HepG2 (cell line): ENCODE data around the gene ASCC2. TPM values are rescaled to one million over a fixed set of nuclear protein-coding genes. Genes with fewer than 3 reads are reported as not detected.
A peak's percentile ranks its signal among the peaks of the same experiment; 100 is the strongest.

ENCODE experiments used
- ATF3 ChIP-seq: sonication (generic); formaldehyde crosslinking; IDR thresholded peaks from 2 replicates; pipeline ENCODE4 v1.4.0; 2020; ENCODE audit warnings: missing genetic modification reagents
- CCAR2 ChIP-seq: fragments of 200-400 bp; formaldehyde crosslinking; optimal IDR thresholded peaks from 2 replicates; pipeline ENCODE3; 2018; ENCODE audit warnings: low read depth, mild to moderate bottlenecking, low read length, moderate library complexity
- FOXC1 ChIP-seq: sonication (generic); formaldehyde crosslinking; IDR thresholded peaks from 2 replicates; pipeline ENCODE4 v1.8.0; 2022; ENCODE audit warnings: mild to moderate bottlenecking, missing genetic modification reagents, borderline replicate concordance
- HIVEP1 ChIP-seq: sonication (generic); formaldehyde crosslinking; IDR thresholded peaks from 2 replicates; pipeline ENCODE4 v1.4.0; 2020; ENCODE audit warnings: mild to moderate bottlenecking, missing genetic modification reagents
- HNRNPH1 ChIP-seq: fragments of 200-400 bp; formaldehyde crosslinking; optimal IDR thresholded peaks from 2 replicates; pipeline ENCODE3; 2017; ENCODE audit warnings: mild to moderate bottlenecking, low read depth, low read length
- MAFK ChIP-seq, 2 experiments: IDR thresholded peaks in 1 of 2; conservative IDR thresholded peaks in 1 of 2; 2 replicates each; pipeline ENCODE4 v1.6.1; 2011; ENCODE audit warnings: improper control_type of control experiment in 2 of 2, low read length in 2 of 2
- MIER2 ChIP-seq: IDR thresholded peaks from 2 replicates; pipeline ENCODE4 v1.6.1; 2016; ENCODE audit warnings: missing biosample characterization, missing genetic modification reagents
- SATB2 ChIP-seq: sonication (generic); formaldehyde crosslinking; IDR thresholded peaks from 2 replicates; pipeline ENCODE4 v1.5.0; 2020; ENCODE audit warnings: missing genetic modification reagents
- SIX4 ChIP-seq: sonication (generic); formaldehyde crosslinking; IDR thresholded peaks from 2 replicates; pipeline ENCODE4 v1.4.0; 2020; ENCODE audit warnings: missing genetic modification reagents
- TOPORS ChIP-seq: sonication (generic); formaldehyde crosslinking; IDR thresholded peaks from 2 replicates; pipeline ENCODE4 v1.8.0; 2023; ENCODE audit warnings: mild to moderate bottlenecking, missing genetic modification reagents
- ZMYM2 ChIP-seq: sonication (generic); formaldehyde crosslinking; IDR thresholded peaks from 2 replicates; pipeline ENCODE4 v1.8.0; 2022; ENCODE audit warnings: mild to moderate bottlenecking, missing genetic modification reagents
- ZMYM3 ChIP-seq: sonication (generic); formaldehyde crosslinking; IDR thresholded peaks from 2 replicates; pipeline ENCODE4 v1.5.1; 2020; ENCODE audit warnings: mild to moderate bottlenecking, missing genetic modification reagents
- ZNF225 ChIP-seq: sonication (generic); formaldehyde crosslinking; IDR thresholded peaks from 2 replicates; pipeline ENCODE4 v1.4.0; 2020; ENCODE audit warnings: mild to moderate bottlenecking, missing genetic modification reagents
- ZNF232 ChIP-seq: sonication (generic); formaldehyde crosslinking; IDR thresholded peaks from 2 replicates; pipeline ENCODE4 v1.4.0; 2020; ENCODE audit warnings: missing genetic modification reagents, borderline replicate concordance
- ZNF292 ChIP-seq: sonication (generic); formaldehyde crosslinking; IDR thresholded peaks from 2 replicates; pipeline ENCODE4 v1.8.1; 2022; ENCODE audit warnings: mild to moderate bottlenecking, low read depth, missing genetic modification reagents, borderline replicate concordance
- ZNF335 ChIP-seq: sonication (generic); formaldehyde crosslinking; IDR thresholded peaks from 2 replicates; pipeline ENCODE4 v1.4.0; 2020; ENCODE audit warnings: missing genetic modification reagents
- ZNF589 ChIP-seq: sonication (generic); formaldehyde crosslinking; conservative IDR thresholded peaks from 2 replicates; pipeline ENCODE4 v1.8.0; 2022; ENCODE audit warnings: mild to moderate bottlenecking, moderate library complexity, missing genetic modification reagents
- ZNF883 ChIP-seq: sonication (generic); formaldehyde crosslinking; IDR thresholded peaks from 2 replicates; pipeline ENCODE4 v1.5.1; 2020; ENCODE audit warnings: mild to moderate bottlenecking, missing genetic modification reagents; ENCODE audit errors: not compliant biosample characterization
- ZNF891 ChIP-seq: sonication (generic); formaldehyde crosslinking; IDR thresholded peaks from 2 replicates; pipeline ENCODE4 v1.5.0; 2020; ENCODE audit warnings: mild to moderate bottlenecking, missing genetic modification reagents
- polyA plus RNA-seq, 8 experiments: library from polyadenylated mRNA; depleted of rRNA in 3 of 8; stranded (reverse) in 7 of 8; unstranded in 1 of 8; fragments of >200 nt; fragmentation: Illumina TruSeq in 4 of 8; extraction: Trizol in 4 of 8; gene quantifications; 2 replicates each; pipeline versions ENCODE4 v1.2.1 to v1.2.3, GENCODE V29; 2011 to 2016; ENCODE audit warnings: low read depth in 4 of 8, missing spikeins in 1 of 8, mixed read lengths in 1 of 8; ENCODE audit not compliant: insufficient read depth in 1 of 8
- total RNA-seq, 5 experiments: library from RNA; depleted of rRNA; stranded (reverse); fragments of >200 nt; fragmentation: Illumina TruSeq; extraction: Trizol; gene quantifications; 2 replicates each; pipeline ENCODE4 v1.2.3, GENCODE V29; 2016; ENCODE audit warnings: low read depth in 1 of 5
- TF ChIP-seq, protein P1 (sequence below): sonication (generic); formaldehyde crosslinking; IDR thresholded peaks from 2 replicates; pipeline ENCODE4 v1.4.0; 2020; ENCODE audit warnings: missing genetic modification reagents, borderline replicate concordance
- TF ChIP-seq, protein P2 (sequence below): sonication (generic); formaldehyde crosslinking; IDR thresholded peaks from 2 replicates; pipeline ENCODE4 v1.8.1; 2023; ENCODE audit warnings: mild to moderate bottlenecking, missing genetic modification reagents
- TF ChIP-seq, protein P3 (sequence below): sonication (generic); formaldehyde crosslinking; IDR thresholded peaks from 2 replicates; pipeline ENCODE4 v1.5.0; 2020; ENCODE audit warnings: missing genetic modification reagents, mild to moderate bottlenecking, borderline replicate concordance
- TF ChIP-seq, protein P4 (sequence below): sonication (generic); formaldehyde crosslinking; IDR thresholded peaks from 2 replicates; pipeline ENCODE4 v1.4.0; 2020; ENCODE audit warnings: missing genetic modification reagents

The ASCC2 gene
- total and polyA plus RNA-seq, 2 of the 13 experiments (the other 11 are each of a cell fraction or from before 2014, with no cell fraction given): 26.2 to 26.3 TPM

GRCh38 chr22:29769723-29770321, 68.3 kb downstream of the ASCC2 start (continued):
- TF ChIP-seq, protein P1, sequence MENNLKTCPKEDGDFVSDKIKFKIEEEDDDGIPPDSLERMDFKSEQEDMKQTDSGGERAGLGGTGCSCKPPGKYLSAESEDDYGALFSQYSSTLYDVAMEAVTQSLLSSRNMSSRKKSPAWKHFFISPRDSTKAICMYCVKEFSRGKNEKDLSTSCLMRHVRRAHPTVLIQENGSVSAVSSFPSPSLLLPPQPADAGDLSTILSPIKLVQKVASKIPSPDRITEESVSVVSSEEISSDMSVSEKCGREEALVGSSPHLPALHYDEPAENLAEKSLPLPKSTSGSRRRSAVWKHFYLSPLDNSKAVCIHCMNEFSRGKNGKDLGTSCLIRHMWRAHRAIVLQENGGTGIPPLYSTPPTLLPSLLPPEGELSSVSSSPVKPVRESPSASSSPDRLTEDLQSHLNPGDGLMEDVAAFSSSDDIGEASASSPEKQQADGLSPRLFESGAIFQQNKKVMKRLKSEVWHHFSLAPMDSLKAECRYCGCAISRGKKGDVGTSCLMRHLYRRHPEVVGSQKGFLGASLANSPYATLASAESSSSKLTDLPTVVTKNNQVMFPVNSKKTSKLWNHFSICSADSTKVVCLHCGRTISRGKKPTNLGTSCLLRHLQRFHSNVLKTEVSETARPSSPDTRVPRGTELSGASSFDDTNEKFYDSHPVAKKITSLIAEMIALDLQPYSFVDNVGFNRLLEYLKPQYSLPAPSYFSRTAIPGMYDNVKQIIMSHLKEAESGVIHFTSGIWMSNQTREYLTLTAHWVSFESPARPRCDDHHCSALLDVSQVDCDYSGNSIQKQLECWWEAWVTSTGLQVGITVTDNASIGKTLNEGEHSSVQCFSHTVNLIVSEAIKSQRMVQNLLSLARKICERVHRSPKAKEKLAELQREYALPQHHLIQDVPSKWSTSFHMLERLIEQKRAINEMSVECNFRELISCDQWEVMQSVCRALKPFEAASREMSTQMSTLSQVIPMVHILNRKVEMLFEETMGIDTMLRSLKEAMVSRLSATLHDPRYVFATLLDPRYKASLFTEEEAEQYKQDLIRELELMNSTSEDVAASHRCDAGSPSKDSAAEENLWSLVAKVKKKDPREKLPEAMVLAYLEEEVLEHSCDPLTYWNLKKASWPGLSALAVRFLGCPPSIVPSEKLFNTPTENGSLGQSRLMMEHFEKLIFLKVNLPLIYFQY (CRISPR knock-in tag): no peak
- no peak for TF ChIP-seq ZNF292 (CRISPR knock-in tag)
- no peak for TF ChIP-seq ZMYM3
- no peak for TF ChIP-seq ZNF335 (CRISPR knock-in tag)
- TF ChIP-seq MIER2 (CRISPR knock-in tag): no peak
- TF ChIP-seq CCAR2: no peak
- TF ChIP-seq SIX4 (CRISPR knock-in tag): peak; percentile 100
- no peak for TF ChIP-seq ZNF232
- TF ChIP-seq TOPORS: no peak
- TF ChIP-seq MAFK (conservative IDR thresholded peaks at IDR 0.05 in 1 of 2, IDR thresholded peaks at IDR 0.05 in 1 of 2; ENCODE audit: low read length in 2 of 2): 0 out of 4 replicates have a peak, but pooled peaks of 1 of the 2 experiments have one; percentile 19
- TF ChIP-seq HNRNPH1: no peak
- no peak for TF ChIP-seq ZNF589 (CRISPR knock-in tag)
- TF ChIP-seq, protein P2, sequence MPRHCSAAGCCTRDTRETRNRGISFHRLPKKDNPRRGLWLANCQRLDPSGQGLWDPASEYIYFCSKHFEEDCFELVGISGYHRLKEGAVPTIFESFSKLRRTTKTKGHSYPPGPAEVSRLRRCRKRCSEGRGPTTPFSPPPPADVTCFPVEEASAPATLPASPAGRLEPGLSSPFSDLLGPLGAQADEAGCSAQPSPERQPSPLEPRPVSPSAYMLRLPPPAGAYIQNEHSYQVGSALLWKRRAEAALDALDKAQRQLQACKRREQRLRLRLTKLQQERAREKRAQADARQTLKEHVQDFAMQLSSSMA: no peak
- no peak for TF ChIP-seq FOXC1 (CRISPR knock-in tag)
- TF ChIP-seq ZNF891: no peak
- TF ChIP-seq ZNF225 (CRISPR knock-in tag): no peak
- no peak for TF ChIP-seq SATB2 (CRISPR knock-in tag)
- no peak; the same call in 1 of the 2 replicates for TF ChIP-seq ATF3 (CRISPR knock-in tag)
- TF ChIP-seq ZNF883 (CRISPR knock-in tag): no peak
- TF ChIP-seq, protein P3, sequence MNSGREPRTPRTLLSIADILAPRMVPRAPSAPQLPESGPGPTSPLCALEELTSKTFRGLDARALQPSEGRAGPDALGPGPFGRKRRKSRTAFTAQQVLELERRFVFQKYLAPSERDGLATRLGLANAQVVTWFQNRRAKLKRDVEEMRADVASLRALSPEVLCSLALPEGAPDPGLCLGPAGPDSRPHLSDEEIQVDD (CRISPR knock-in tag): no peak
- no peak for TF ChIP-seq ZMYM2 (CRISPR knock-in tag)
- TF ChIP-seq, protein P4, sequence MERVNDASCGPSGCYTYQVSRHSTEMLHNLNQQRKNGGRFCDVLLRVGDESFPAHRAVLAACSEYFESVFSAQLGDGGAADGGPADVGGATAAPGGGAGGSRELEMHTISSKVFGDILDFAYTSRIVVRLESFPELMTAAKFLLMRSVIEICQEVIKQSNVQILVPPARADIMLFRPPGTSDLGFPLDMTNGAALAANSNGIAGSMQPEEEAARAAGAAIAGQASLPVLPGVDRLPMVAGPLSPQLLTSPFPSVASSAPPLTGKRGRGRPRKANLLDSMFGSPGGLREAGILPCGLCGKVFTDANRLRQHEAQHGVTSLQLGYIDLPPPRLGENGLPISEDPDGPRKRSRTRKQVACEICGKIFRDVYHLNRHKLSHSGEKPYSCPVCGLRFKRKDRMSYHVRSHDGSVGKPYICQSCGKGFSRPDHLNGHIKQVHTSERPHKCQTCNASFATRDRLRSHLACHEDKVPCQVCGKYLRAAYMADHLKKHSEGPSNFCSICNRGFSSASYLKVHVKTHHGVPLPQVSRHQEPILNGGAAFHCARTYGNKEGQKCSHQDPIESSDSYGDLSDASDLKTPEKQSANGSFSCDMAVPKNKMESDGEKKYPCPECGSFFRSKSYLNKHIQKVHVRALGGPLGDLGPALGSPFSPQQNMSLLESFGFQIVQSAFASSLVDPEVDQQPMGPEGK: no peak
- no peak for TF ChIP-seq HIVEP1
